ENCODE results near the gene FAM107B.

Gene FAM107B

DNA sequence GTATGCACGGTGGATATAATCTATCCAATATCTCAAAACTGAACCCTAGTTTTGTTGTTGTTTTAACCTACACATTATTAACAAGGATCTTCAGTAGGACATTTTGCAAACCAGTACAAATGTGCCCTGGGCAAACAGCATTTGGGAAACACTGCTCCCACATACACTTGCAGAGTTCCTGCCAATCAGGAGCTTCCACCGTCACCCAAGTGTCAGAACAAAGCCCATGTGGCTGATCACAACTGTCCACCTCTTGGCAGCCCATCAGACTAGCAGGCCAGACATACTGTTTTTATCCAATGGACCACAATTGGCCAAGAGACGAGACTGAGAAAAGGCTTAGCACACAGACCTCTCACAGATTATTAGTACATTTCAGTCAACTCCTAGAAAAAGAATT is 200.4 kb downstream of the FAM107B start:
- H3K36me3 ChIP-seq (ENCODE audit: control insufficient read depth in 1 of 2, insufficient read depth in 2 of 2, low read length in 2 of 2): no peaks in the 10 kb centered on the region
- no peak overlapping the region for H3K4me3 ChIP-seq (ENCODE audit: low read depth in 1 of 2, low read length in 2 of 2)
- H3K27ac ChIP-seq (ENCODE audit: low read depth, low read length): no peak overlapping the region
- H3K9me3 ChIP-seq (ENCODE audit: control insufficient read depth in 1 of 2, low read length in 2 of 2): no peaks in the 10 kb centered on the region
- no peak overlapping the region for H3K9ac ChIP-seq (ENCODE audit: low read depth in 1 of 2, low read length in 2 of 2)
- no peaks in the 10 kb centered on the region for H3K27me3 ChIP-seq (ENCODE audit: control insufficient read depth in 1 of 2, insufficient read depth in 2 of 2, low read length in 2 of 2)
- peaks cover 26 to 40% of the 10 kb centered on the region in 2 donors for H3K4me1 ChIP-seq (ENCODE audit: control insufficient read depth in 1 of 2, insufficient read depth in 2 of 2, low read length in 2 of 2)

DNA sequence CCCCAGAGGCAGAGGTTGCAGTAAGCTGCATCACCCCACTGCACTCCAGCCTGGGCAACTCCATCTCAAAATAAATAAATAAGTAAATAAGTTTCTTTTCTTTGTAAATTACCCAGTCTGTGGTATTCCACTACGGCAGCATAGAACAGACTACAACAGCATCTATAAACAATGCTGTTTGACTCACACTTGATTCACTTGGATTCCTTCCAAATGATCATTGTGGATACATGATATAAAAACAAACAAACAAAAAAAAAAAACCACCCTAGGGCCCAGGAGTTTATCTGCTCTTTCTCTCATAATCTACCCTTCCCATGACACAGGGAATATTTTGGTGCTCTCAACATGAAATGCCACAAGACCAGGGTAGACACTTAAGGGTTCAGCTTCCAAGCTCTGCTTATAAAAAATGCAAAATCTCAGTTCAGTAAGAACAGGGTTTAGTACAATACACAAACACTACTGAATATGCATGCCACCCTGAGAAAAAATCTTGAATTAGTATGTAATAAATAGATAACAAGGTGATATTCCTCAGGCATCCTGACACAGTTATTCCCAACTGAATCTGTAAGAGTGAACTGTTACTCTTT is 200.9 kb downstream of the FAM107B start:
- Histone ChIP-seq H3K27ac (ENCODE audit: low read depth, low read length) (no peak overlapping the region), H3K36me3 (ENCODE audit: control insufficient read depth in 1 of 2, insufficient read depth in 2 of 2, low read length in 2 of 2) (peaks cover 0 to under 1% of the 10 kb centered on the region in 2 donors), H3K27me3 (ENCODE audit: control insufficient read depth in 1 of 2, insufficient read depth in 2 of 2, low read length in 2 of 2) (no peaks in the 10 kb centered on the region), H3K9ac (ENCODE audit: low read depth in 1 of 2, low read length in 2 of 2) (no peak overlapping the region), H3K9me3 (ENCODE audit: control insufficient read depth in 1 of 2, low read length in 2 of 2) (no peaks in the 10 kb centered on the region), H3K4me3 (ENCODE audit: low read depth in 1 of 2, low read length in 2 of 2) (no peak overlapping the region), H3K4me1 (ENCODE audit: control insufficient read depth in 1 of 2, insufficient read depth in 2 of 2, low read length in 2 of 2) (peaks cover 26 to 39% of the 10 kb centered on the region in 2 donors)

DNA sequence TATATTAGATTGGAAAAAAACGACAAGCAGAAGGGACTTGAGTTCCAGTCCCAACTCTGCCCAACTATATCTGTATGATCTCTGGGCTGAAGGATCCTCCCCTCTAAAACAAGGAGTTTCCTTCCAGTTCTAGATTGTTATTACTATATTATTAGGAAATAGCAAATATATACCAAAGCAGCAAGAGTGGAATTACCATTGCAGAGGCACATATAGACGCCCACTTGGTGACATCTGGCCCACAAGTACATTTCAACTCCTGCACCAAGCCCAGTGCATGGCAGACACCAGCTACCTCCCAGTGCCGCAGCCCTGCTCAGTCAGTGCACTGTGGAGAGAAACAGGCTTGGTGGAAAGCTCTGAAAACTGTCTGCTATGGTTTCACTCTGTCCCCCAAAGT is 201.9 kb downstream of the FAM107B start:
- peaks cover 22 to 33% of the 10 kb centered on the region in 2 donors for H3K4me1 ChIP-seq (ENCODE audit: control insufficient read depth in 1 of 2, insufficient read depth in 2 of 2, low read length in 2 of 2)
- H3K9me3 ChIP-seq (ENCODE audit: control insufficient read depth in 1 of 2, low read length in 2 of 2): no peaks in the 10 kb centered on the region
- H3K27me3 ChIP-seq (ENCODE audit: control insufficient read depth in 1 of 2, insufficient read depth in 2 of 2, low read length in 2 of 2): no peaks in the 10 kb centered on the region
- H3K9ac ChIP-seq (ENCODE audit: low read depth in 1 of 2, low read length in 2 of 2): no peak overlapping the region
- no peak overlapping the region for H3K27ac ChIP-seq (ENCODE audit: low read depth, low read length)
- no peak overlapping the region for H3K4me3 ChIP-seq (ENCODE audit: low read depth in 1 of 2, low read length in 2 of 2)
- peaks cover 0 to 7% of the 10 kb centered on the region in 2 donors for H3K36me3 ChIP-seq (ENCODE audit: control insufficient read depth in 1 of 2, insufficient read depth in 2 of 2, low read length in 2 of 2)

DNA sequence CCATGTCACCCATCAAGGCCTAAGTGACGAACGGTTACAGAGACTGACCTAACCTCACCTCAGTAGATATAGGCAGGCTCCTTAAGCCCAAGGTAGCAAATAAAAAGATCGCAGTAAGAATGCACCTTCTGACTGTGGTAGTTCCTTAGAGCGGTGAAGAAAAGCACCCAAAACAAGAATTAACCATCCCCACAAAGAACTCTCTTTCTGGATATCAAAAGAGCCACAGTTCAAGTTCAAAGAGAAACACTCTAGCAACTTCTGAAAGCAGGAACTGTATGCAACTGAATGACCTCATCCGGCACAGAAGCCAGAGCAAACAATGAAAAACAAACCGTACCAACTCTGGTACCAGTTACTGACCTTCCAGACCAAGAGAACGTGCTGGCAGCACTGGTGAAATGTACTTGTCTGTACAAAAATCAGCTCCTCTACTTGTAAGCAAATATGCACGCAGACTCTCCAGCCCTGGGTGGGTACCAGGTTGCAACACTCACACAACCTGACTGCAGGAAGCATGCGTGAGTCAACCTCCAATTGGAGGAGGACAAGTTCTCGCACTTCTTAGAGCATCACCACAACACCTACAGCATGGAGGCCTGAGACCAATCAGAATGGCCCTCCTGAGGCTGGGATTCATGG is 202.7 kb downstream of the FAM107B start:
- H3K9ac ChIP-seq (ENCODE audit: low read depth in 1 of 2, low read length in 2 of 2): peak overlapping the region; percentile 3 to 28
- peak overlapping the region in 1 of 2 donors; percentile 7 for H3K4me3 ChIP-seq (ENCODE audit: low read depth in 1 of 2, low read length in 2 of 2)

DNA sequence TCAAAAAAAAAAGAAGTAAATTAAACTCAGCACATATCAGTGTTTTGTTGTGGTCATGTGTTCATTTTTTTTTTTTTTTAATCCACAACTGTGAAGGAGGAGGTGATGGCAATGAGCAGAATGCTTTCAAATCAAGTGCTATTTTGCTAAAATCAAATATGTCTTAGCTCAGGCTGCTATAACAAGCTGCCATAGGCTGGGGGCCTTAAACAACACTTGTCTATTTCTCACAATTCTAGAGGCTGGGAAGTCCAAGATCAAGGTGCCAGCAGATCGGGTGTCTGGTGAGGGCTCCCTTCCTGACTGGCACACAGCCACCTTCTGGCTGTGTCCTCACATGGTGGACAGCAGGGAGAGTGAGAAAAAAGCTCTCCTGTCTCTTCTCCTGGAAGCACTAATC is 203.9 kb downstream of the FAM107B start:
- H3K9me3 ChIP-seq (ENCODE audit: control insufficient read depth in 1 of 2, low read length in 2 of 2): no peaks in the 10 kb centered on the region
- no peaks in the 10 kb centered on the region for H3K27me3 ChIP-seq (ENCODE audit: control insufficient read depth in 1 of 2, insufficient read depth in 2 of 2, low read length in 2 of 2)
- peaks cover 6 to 7% of the 10 kb centered on the region in 2 donors for H3K36me3 ChIP-seq (ENCODE audit: control insufficient read depth in 1 of 2, insufficient read depth in 2 of 2, low read length in 2 of 2)
- peaks cover 22 to 33% of the 10 kb centered on the region in 2 donors for H3K4me1 ChIP-seq (ENCODE audit: control insufficient read depth in 1 of 2, insufficient read depth in 2 of 2, low read length in 2 of 2)
- no peak overlapping the region for H3K9ac ChIP-seq (ENCODE audit: low read depth in 1 of 2, low read length in 2 of 2)
- no peak overlapping the region for H3K27ac ChIP-seq (ENCODE audit: low read depth, low read length)
- peak overlapping the region in 1 of 2 donors; percentile 14 for H3K4me3 ChIP-seq (ENCODE audit: low read depth in 1 of 2, low read length in 2 of 2)

More for the DNA sequence above, 202.7 kb downstream of the FAM107B start:
- H3K9me3 ChIP-seq (ENCODE audit: control insufficient read depth in 1 of 2, low read length in 2 of 2): no peaks in the 10 kb centered on the region
- H3K27me3 ChIP-seq (ENCODE audit: control insufficient read depth in 1 of 2, insufficient read depth in 2 of 2, low read length in 2 of 2): no peaks in the 10 kb centered on the region
- H3K27ac ChIP-seq (ENCODE audit: low read depth, low read length): peak overlapping the region; percentile 26
- H3K4me1 ChIP-seq (ENCODE audit: control insufficient read depth in 1 of 2, insufficient read depth in 2 of 2, low read length in 2 of 2): peaks cover 22 to 33% of the 10 kb centered on the region in 2 donors
- peaks cover 0 to 7% of the 10 kb centered on the region in 2 donors for H3K36me3 ChIP-seq (ENCODE audit: control insufficient read depth in 1 of 2, insufficient read depth in 2 of 2, low read length in 2 of 2)

DNA sequence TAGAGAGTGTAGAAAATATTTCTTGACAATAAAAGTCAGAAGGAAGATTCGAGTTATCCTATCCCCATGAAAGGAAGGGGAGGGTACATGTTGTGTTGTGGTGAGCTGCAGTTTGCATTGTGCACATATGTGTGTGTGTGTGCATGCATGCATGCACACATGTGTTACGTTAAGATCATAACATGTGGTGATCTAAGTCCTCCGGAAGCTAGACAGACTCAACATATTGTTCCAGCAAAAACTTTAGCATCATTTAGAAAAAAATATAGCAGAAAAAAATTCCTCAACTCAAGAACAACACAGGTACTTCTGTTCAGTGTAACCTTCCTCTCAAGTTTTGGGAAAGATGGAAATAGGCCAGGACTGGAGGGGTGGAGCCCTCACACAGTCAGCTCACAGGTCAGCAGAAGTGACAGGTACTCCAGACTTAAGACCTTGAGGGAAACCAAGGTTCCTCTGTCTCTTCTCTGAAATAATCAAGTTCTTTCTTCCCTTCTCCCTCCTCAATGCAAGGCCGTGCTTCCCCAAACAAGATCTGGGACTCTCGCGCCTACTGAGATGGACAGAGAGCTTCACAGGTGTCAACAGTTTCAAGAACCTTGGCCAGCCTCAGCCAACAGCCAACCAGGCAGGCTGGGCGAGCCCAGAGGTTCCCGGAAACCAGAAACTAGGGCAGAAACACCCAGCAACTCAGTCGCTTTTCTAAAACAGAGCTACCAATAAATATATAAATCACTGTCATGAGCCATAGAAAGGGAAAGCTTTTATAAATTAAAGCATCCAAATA is 205.2 kb downstream of the FAM107B start:
- Histone ChIP-seq H3K4me3 (ENCODE audit: low read depth in 1 of 2, low read length in 2 of 2) (no peak overlapping the region), H3K27me3 (ENCODE audit: control insufficient read depth in 1 of 2, insufficient read depth in 2 of 2, low read length in 2 of 2) (no peaks in the 10 kb centered on the region), H3K9me3 (ENCODE audit: control insufficient read depth in 1 of 2, low read length in 2 of 2) (no peaks in the 10 kb centered on the region), H3K36me3 (ENCODE audit: control insufficient read depth in 1 of 2, insufficient read depth in 2 of 2, low read length in 2 of 2) (peaks cover 6 to 7% of the 10 kb centered on the region in 2 donors), H3K9ac (ENCODE audit: low read depth in 1 of 2, low read length in 2 of 2) (no peak overlapping the region), H3K27ac (ENCODE audit: low read depth, low read length) (no peak overlapping the region), H3K4me1 (ENCODE audit: control insufficient read depth in 1 of 2, insufficient read depth in 2 of 2, low read length in 2 of 2) (peaks cover 30 to 40% of the 10 kb centered on the region in 2 donors)

GRCh38 chr10:14567421-14567820 is 207.3 kb downstream of the FAM107B start:
- no peak overlapping the region for H3K27ac ChIP-seq (ENCODE audit: low read depth, low read length)
- peaks cover 30 to 44% of the 10 kb centered on the region in 2 donors for H3K4me1 ChIP-seq (ENCODE audit: control insufficient read depth in 1 of 2, insufficient read depth in 2 of 2, low read length in 2 of 2)
- no peaks in the 10 kb centered on the region for H3K9me3 ChIP-seq (ENCODE audit: control insufficient read depth in 1 of 2, low read length in 2 of 2)
- no peaks in the 10 kb centered on the region for H3K27me3 ChIP-seq (ENCODE audit: control insufficient read depth in 1 of 2, insufficient read depth in 2 of 2, low read length in 2 of 2)
- peaks cover 6 to 7% of the 10 kb centered on the region in 2 donors for H3K36me3 ChIP-seq (ENCODE audit: control insufficient read depth in 1 of 2, insufficient read depth in 2 of 2, low read length in 2 of 2)
- H3K4me3 ChIP-seq (ENCODE audit: low read depth in 1 of 2, low read length in 2 of 2): no peak overlapping the region
- H3K9ac ChIP-seq (ENCODE audit: low read depth in 1 of 2, low read length in 2 of 2): no peak overlapping the region

DNA sequence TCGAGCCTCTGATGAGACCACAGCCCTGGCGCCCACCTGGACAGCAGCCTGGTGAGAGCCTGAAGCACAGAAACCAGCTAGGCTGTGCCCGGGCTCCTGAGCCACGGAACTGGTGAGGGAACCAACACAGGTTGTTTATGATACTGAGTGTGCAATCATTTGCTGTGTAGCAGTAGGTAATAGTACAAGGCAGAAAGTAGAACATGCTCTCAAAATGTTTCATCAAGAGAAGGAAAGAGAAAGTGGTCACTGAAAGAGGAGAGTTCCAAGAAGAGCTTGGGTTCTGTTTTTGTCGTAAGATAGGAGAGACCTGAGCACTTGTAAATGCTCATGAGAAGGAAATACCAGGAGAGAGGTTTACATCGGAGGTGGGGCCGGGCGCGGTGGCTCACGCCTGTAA is 208.2 kb downstream of the FAM107B start:
- Histone ChIP-seq H3K4me3 (ENCODE audit: low read depth in 1 of 2, low read length in 2 of 2) (no peak overlapping the region), H3K9ac (ENCODE audit: low read depth in 1 of 2, low read length in 2 of 2) (no peak overlapping the region), H3K4me1 (ENCODE audit: control insufficient read depth in 1 of 2, insufficient read depth in 2 of 2, low read length in 2 of 2) (peaks cover 26 to 38% of the 10 kb centered on the region in 2 donors), H3K27ac (ENCODE audit: low read depth, low read length) (no peak overlapping the region), H3K36me3 (ENCODE audit: control insufficient read depth in 1 of 2, insufficient read depth in 2 of 2, low read length in 2 of 2) (peaks cover 6 to 7% of the 10 kb centered on the region in 2 donors), H3K27me3 (ENCODE audit: control insufficient read depth in 1 of 2, insufficient read depth in 2 of 2, low read length in 2 of 2) (no peaks in the 10 kb centered on the region), H3K9me3 (ENCODE audit: control insufficient read depth in 1 of 2, low read length in 2 of 2) (no peaks in the 10 kb centered on the region)

- H3K9ac ChIP-seq (ENCODE audit: low read depth in 1 of 2, low read length in 2 of 2): no peak overlapping the region
- H3K9me3 ChIP-seq (ENCODE audit: control insufficient read depth in 1 of 2, low read length in 2 of 2): no peaks in the 10 kb centered on the region
- peaks cover 25 to 28% of the 10 kb centered on the region in 2 donors for H3K4me1 ChIP-seq (ENCODE audit: control insufficient read depth in 1 of 2, insufficient read depth in 2 of 2, low read length in 2 of 2)
- H3K4me3 ChIP-seq (ENCODE audit: low read depth in 1 of 2, low read length in 2 of 2): no peak overlapping the region
- no peak overlapping the region for H3K27ac ChIP-seq (ENCODE audit: low read depth, low read length)
- peaks cover 6 to 7% of the 10 kb centered on the region in 2 donors for H3K36me3 ChIP-seq (ENCODE audit: control insufficient read depth in 1 of 2, insufficient read depth in 2 of 2, low read length in 2 of 2)
- no peaks in the 10 kb centered on the region for H3K27me3 ChIP-seq (ENCODE audit: control insufficient read depth in 1 of 2, insufficient read depth in 2 of 2, low read length in 2 of 2)
Measured at GRCh38 chr10:14565199-14565598, 209.5 kb downstream of the FAM107B start.

- H3K27me3 ChIP-seq (ENCODE audit: control insufficient read depth in 1 of 2, insufficient read depth in 2 of 2, low read length in 2 of 2): no peaks in the 10 kb centered on the region
- H3K27ac ChIP-seq (ENCODE audit: low read depth, low read length): no peak overlapping the region
- H3K9me3 ChIP-seq (ENCODE audit: control insufficient read depth in 1 of 2, low read length in 2 of 2): no peaks in the 10 kb centered on the region
- no peak overlapping the region for H3K9ac ChIP-seq (ENCODE audit: low read depth in 1 of 2, low read length in 2 of 2)
- peaks cover 19% of the 10 kb centered on the region in 2 donors for H3K4me1 ChIP-seq (ENCODE audit: control insufficient read depth in 1 of 2, insufficient read depth in 2 of 2, low read length in 2 of 2)
- H3K4me3 ChIP-seq (ENCODE audit: low read depth in 1 of 2, low read length in 2 of 2): no peak overlapping the region
- peaks cover 6 to 7% of the 10 kb centered on the region in 2 donors for H3K36me3 ChIP-seq (ENCODE audit: control insufficient read depth in 1 of 2, insufficient read depth in 2 of 2, low read length in 2 of 2)
Measured at GRCh38 chr10:14564268-14564744, 210.4 kb downstream of the FAM107B start.

Measured in duodenal mucosa (tissue), 2 donors.